A673 (cell line): ENCODE measurements around the gene KCP. TPM values are rescaled to one million over a fixed set of nuclear protein-coding genes. Genes with fewer than 3 reads are reported as not detected.

ENCODE experiments used
- BruUV-seq: library from RNA; stranded (reverse); fragments of 400-500 nt; replicated peaks from 2 replicates; lab custom pipeline; 2021; lab: Mats Ljungman, UMichigan
- CTCF ChIA-PET: fragments of 300-600 bp; sonication (Branson Sonifier 250); formaldehyde crosslinking; loops from one replicate; lab custom pipeline; 2022; ENCODE audit warnings: antibody characterized with exemption; lab: Charles Lee
- POLR2A ChIA-PET: fragments of 300-600 bp; sonication (Branson Sonifier 250); formaldehyde crosslinking; loops from one replicate; lab custom pipeline; 2022; ENCODE audit warnings: antibody characterized with exemption; ENCODE audit not compliant: low non-redundant PET; lab: Charles Lee
- DNase-seq: peaks from one replicate; pipeline ENCODE4 v3.0.0-alpha.2; 2015; ENCODE audit warnings: low spot score
- H3K27ac ChIP-seq: fragments of 200-600 bp; sonication (generic); 2 replicates; pipeline ENCODE4 v1.5.1; 2016; ENCODE audit warnings: mixed run types, low read depth, mild to moderate bottlenecking, mixed read lengths, antibody characterized with exemption, low read length; ENCODE audit not compliant: poor library complexity, severe bottlenecking
- H3K27me3 ChIP-seq: fragments of 200-600 bp; sonication (generic); replicated peaks from 2 replicates; pipeline ENCODE4 v1.6.1; 2017; ENCODE audit warnings: mixed run types, low read depth, mild to moderate bottlenecking, mixed read lengths, antibody characterized with exemption, low read length; ENCODE audit not compliant: insufficient read depth, poor library complexity
- H3K36me3 ChIP-seq: fragments of 200-600 bp; sonication (generic); 2 replicates; pipeline ENCODE4 v1.6.1; 2016; ENCODE audit warnings: mixed run types, mild to moderate bottlenecking, mixed read lengths, antibody characterized with exemption, low read length; ENCODE audit not compliant: insufficient read depth, poor library complexity, severe bottlenecking
- H3K4me1 ChIP-seq: fragments of 200-600 bp; sonication (generic); 2 replicates; pipeline ENCODE4 v1.6.1; 2017; ENCODE audit warnings: mixed run types, mild to moderate bottlenecking, mixed read lengths, antibody characterized with exemption, low read length; ENCODE audit not compliant: insufficient read depth, poor library complexity, severe bottlenecking
- H3K4me3 ChIP-seq: fragments of 200-600 bp; sonication (generic); 2 replicates; pipeline ENCODE4 v1.5.1; 2016; ENCODE audit warnings: low read depth, mixed run types, mild to moderate bottlenecking, mixed read lengths, low read length; ENCODE audit not compliant: poor library complexity, severe bottlenecking
- H3K9me3 ChIP-seq: fragments of 200-600 bp; sonication (generic); 2 replicates; pipeline ENCODE4 v1.6.1; 2016; ENCODE audit warnings: mixed run types, low read depth, mild to moderate bottlenecking, mixed read lengths, antibody characterized with exemption, low read length; ENCODE audit not compliant: poor library complexity, severe bottlenecking
- CTCF ChIP-seq: fragments of 300-800, 200-600 bp; sonication (generic); conservative IDR thresholded peaks from 2 replicates; pipeline ENCODE4 v1.5.1; 2017; ENCODE audit warnings: low read depth, mild to moderate bottlenecking, antibody characterized with exemption, low read length, moderate library complexity, mixed read lengths
- EZH2 ChIP-seq: fragments of 200-600 bp; sonication (generic); IDR thresholded peaks from 2 replicates; pipeline ENCODE4 v1.6.1; 2017; ENCODE audit warnings: borderline replicate concordance, low read depth, mild to moderate bottlenecking, mixed read lengths, antibody characterized with exemption, low read length; ENCODE audit not compliant: poor library complexity, severe bottlenecking
- intact Hi-C: fragments of 100-400 bp; cut with micrococcal nuclease; formaldehyde crosslinking; loops from one replicate; pipeline ENCODE4 v1.10.0; 2022; ENCODE audit not compliant: unreplicated experiment
- total RNA-seq: library from RNA; stranded (reverse); gene quantifications from 2 replicates; pipeline ENCODE4 v1.2.3, GENCODE V29; 2021

The KCP gene
- total RNA-seq, 1 experiment from 2014 or later = not detected

- POLR2A ChIA-PET = no interaction called here
- no peaks in the 10 kb centered on the region for H3K4me1 ChIP-seq
- no peak overlapping the region for H3K4me3 ChIP-seq
- TF ChIP-seq CTCF (no peak), EZH2 (no peak)
- no peaks in the 10 kb centered on the region for H3K27me3 ChIP-seq
- no peak overlapping the region for H3K27ac ChIP-seq
- CTCF ChIA-PET = no interaction called here
- no peak for DNase-seq
- H3K36me3 ChIP-seq = no peaks in the 10 kb centered on the region
- intact Hi-C loops = no loop called here
- no TSS peak for BruUV-seq
- H3K9me3 ChIP-seq = no peaks in the 10 kb centered on the region
Observed at GRCh38 chr7:128920913-128921582, 10.5 kb upstream of the KCP start.

- Histone ChIP-seq H3K27me3 (peaks cover 3% of the 10 kb centered on the region), H3K4me3 (no peak overlapping the region), H3K36me3 (no peaks in the 10 kb centered on the region), H3K27ac (no peak overlapping the region), H3K9me3 (no peaks in the 10 kb centered on the region), H3K4me1 (no peaks in the 10 kb centered on the region)
- intact Hi-C loops = no loop called here
- CTCF ChIA-PET = no interaction called here
- BruUV-seq = no TSS peak
- POLR2A ChIA-PET = no interaction called here
- TF ChIP-seq EZH2 = no peak
- peak; percentile 29; the same call in 1 of the 2 replicates for TF ChIP-seq CTCF
- DNase-seq = peak; percentile 41
Observed at GRCh38 chr7:128919881-128920799, 9.6 kb upstream of the KCP start.

- TF ChIP-seq CTCF (no peak), EZH2 (no peak)
- intact Hi-C loops = no loop called here
- ChIA-PET CTCF (no interaction called here), POLR2A (no interaction called here)
- Histone ChIP-seq H3K4me1 (no peaks in the 10 kb centered on the region), H3K4me3 (no peak overlapping the region), H3K27me3 (peaks cover 3% of the 10 kb centered on the region), H3K9me3 (no peaks in the 10 kb centered on the region), H3K27ac (no peak overlapping the region), H3K36me3 (no peaks in the 10 kb centered on the region)
- DNase-seq = no peak
- no TSS peak for BruUV-seq
Observed at GRCh38 chr7:128919241-128919640, 8.7 kb upstream of the KCP start.
